Keratinocyte (primary cell): ENCODE data around the gene CDHR3. TPM values are rescaled to one million over a fixed set of nuclear protein-coding genes. Genes with fewer than 3 reads are reported as not detected.

ENCODE experiments used
- DNase-seq: peaks from one replicate; pipeline ENCODE4 v3.0.0-alpha.2; 2011; ENCODE audit warnings: low read depth, missing footprints, low spot score
- FAIRE-seq: peaks from 2 replicates; lab custom pipeline; 2011; peaks lifted over from hg19 to GRCh38; lab: Jason Lieb, UNC
- H2AFZ ChIP-seq: 2 replicates; pipeline ENCODE4 v1.6.0; 2012; ENCODE audit warnings: low read length, control low read depth, inconsistent platforms; ENCODE audit not compliant: control insufficient read depth
- H3K27ac ChIP-seq: 2 replicates; pipeline ENCODE4 v1.5.1; 2011; ENCODE audit warnings: low read length; ENCODE audit not compliant: control insufficient read depth, insufficient read depth
- H3K27me3 ChIP-seq: 3 replicates; pipeline ENCODE4 v1.6.0; 2011; ENCODE audit warnings: low read length; ENCODE audit not compliant: control insufficient read depth, insufficient read depth; ENCODE audit errors: extremely low read depth
- H3K36me3 ChIP-seq, 2 experiments: 2 replicates in 1 of 2; 3 replicates in 1 of 2; pipeline ENCODE4 v1.5.1; 2011; ENCODE audit warnings: low read length in 2 of 2, mild to moderate bottlenecking in 1 of 2; ENCODE audit not compliant: control insufficient read depth in 2 of 2, insufficient read depth in 2 of 2; ENCODE audit errors: extremely low read depth in 1 of 2
- H3K4me1 ChIP-seq: 3 replicates; pipeline ENCODE4 v1.5.1; 2011; ENCODE audit warnings: low read length; ENCODE audit not compliant: control insufficient read depth, insufficient read depth; ENCODE audit errors: extremely low read depth
- H3K4me2 ChIP-seq: 3 replicates; pipeline ENCODE4 v1.6.0; 2011; ENCODE audit warnings: low read depth, low read length; ENCODE audit not compliant: control insufficient read depth, insufficient read depth; ENCODE audit errors: extremely low read depth
- H3K4me3 ChIP-seq, 3 experiments: fragments of 200-600 bp in 1 of 3; sonication (generic) in 1 of 3; 2 replicates in 2 of 3; 3 replicates in 1 of 3; pipeline ENCODE4 v1.5.1; 2011 to 2016; ENCODE audit warnings: low read length in 3 of 3, mild to moderate bottlenecking in 3 of 3, control low read depth in 2 of 3, inconsistent platforms in 1 of 3, low read depth in 1 of 3, mixed read lengths in 1 of 3, mixed run types in 1 of 3, moderate library complexity in 1 of 3; ENCODE audit not compliant: control insufficient read depth in 2 of 3, insufficient read depth in 2 of 3; ENCODE audit errors: extremely low read depth in 1 of 3
- H3K79me2 ChIP-seq: 2 replicates; pipeline ENCODE4 v1.6.0; 2012; ENCODE audit warnings: low read length; ENCODE audit not compliant: control insufficient read depth, insufficient read depth
- H3K9ac ChIP-seq: 3 replicates; pipeline ENCODE4 v1.6.0; 2011; ENCODE audit warnings: low read length; ENCODE audit not compliant: control insufficient read depth, insufficient read depth; ENCODE audit errors: extremely low read depth
- H3K9me1 ChIP-seq: 3 replicates; pipeline ENCODE4 v1.6.0; 2011; ENCODE audit warnings: low read length; ENCODE audit not compliant: control insufficient read depth, insufficient read depth; ENCODE audit errors: extremely low read depth
- H3K9me3 ChIP-seq: 2 replicates; pipeline ENCODE4 v1.5.1; 2012; ENCODE audit warnings: low read depth, low read length; ENCODE audit not compliant: control insufficient read depth
- H4K20me1 ChIP-seq: 3 replicates; pipeline ENCODE4 v1.6.0; 2011; ENCODE audit warnings: low read length; ENCODE audit not compliant: control insufficient read depth, insufficient read depth; ENCODE audit errors: extremely low read depth
- EZH2 ChIP-seq: IDR thresholded peaks from one replicate; pipeline ENCODE4 v1.6.1; 2012; ENCODE audit warnings: inconsistent platforms, mild to moderate bottlenecking, low read length, moderate library complexity
- dilution Hi-C: fragments of 300-500 bp; cut with MboI; formaldehyde crosslinking; loops from one replicate; pipeline ENCODE4 v1.7.0; 2020; ENCODE audit warnings: low sequenced_read_pairs; ENCODE audit not compliant: extremely low pct_ligation_motif_present
- polyA plus RNA-seq, 5 experiments: library from polyadenylated mRNA; depleted of rRNA in 3 of 5; stranded (reverse) in 3 of 5; stranded (forward) in 1 of 5; unstranded in 1 of 5; fragments of >200 nt; gene quantifications; 1 replicate in 1 of 5; 2 replicates in 3 of 5; 3 replicates in 1 of 5; pipeline versions ENCODE4 v1.2.1 to v1.2.3, GENCODE V29; 2011 to 2012; ENCODE audit warnings: missing spikeins in 2 of 5, low read depth in 1 of 5, low replicate concordance in 1 of 5
- TF ChIP-seq, protein P1 (sequence below), 3 experiments: IDR thresholded peaks in 1 of 3; conservative IDR thresholded peaks in 1 of 3; optimal IDR thresholded peaks in 1 of 3; 2 replicates in 2 of 3; 3 replicates in 1 of 3; pipeline versions ENCODE3 to v1.5.1; 2011; ENCODE audit warnings: low read length in 3 of 3, mild to moderate bottlenecking in 3 of 3, moderate library complexity in 2 of 3, control low read depth in 1 of 3, inconsistent platforms in 1 of 3; ENCODE audit not compliant: insufficient read depth in 2 of 3; ENCODE audit errors: extremely low read depth in 1 of 3

CDHR3 gene
- polyA plus RNA-seq, 1 donor (not counting 4 experiments of a cell fraction or from before 2014, with no cell fraction given) = 1.2 TPM

DNA sequence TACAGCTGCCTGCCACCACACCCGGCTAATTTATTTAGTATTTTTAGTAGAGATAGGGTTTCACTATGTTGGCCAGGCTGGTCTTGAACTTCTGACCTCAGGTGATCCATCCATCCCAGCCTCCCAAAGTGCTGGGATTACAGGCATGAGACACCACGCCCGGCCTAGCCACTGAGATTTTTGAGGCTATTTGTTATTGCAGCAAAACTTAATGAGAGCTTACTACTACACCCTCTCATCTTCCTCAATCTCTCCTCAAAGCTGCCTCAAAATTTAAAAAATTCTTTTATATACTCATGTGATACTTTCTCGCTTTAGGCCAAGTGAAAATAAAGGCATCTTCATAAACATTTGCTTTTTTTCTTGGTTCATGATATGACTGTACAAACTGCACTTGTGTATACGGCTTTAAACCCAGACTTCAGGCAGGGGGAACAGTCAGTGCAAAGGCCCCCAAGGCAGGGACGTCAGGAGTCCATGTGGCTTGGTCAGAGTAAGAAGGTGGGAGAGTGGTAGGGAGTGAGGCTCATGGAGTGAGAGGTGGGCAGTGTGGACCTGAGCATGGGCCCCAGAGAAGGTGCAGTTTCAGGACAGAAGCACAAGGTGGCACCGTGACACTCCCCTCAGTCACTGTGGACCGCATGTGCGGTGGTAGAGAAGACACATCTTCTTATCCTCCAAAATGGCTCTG is 93.6 kb downstream of the CDHR3 start:
- H3K4me1 ChIP-seq = peaks cover 44% of the 10 kb centered on the region
- TF ChIP-seq, protein P1, sequence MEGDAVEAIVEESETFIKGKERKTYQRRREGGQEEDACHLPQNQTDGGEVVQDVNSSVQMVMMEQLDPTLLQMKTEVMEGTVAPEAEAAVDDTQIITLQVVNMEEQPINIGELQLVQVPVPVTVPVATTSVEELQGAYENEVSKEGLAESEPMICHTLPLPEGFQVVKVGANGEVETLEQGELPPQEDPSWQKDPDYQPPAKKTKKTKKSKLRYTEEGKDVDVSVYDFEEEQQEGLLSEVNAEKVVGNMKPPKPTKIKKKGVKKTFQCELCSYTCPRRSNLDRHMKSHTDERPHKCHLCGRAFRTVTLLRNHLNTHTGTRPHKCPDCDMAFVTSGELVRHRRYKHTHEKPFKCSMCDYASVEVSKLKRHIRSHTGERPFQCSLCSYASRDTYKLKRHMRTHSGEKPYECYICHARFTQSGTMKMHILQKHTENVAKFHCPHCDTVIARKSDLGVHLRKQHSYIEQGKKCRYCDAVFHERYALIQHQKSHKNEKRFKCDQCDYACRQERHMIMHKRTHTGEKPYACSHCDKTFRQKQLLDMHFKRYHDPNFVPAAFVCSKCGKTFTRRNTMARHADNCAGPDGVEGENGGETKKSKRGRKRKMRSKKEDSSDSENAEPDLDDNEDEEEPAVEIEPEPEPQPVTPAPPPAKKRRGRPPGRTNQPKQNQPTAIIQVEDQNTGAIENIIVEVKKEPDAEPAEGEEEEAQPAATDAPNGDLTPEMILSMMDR (optimal IDR thresholded peaks at IDR 0.05 in 1 of 3, IDR thresholded peaks at IDR 0.05 in 1 of 3, conservative IDR thresholded peaks at IDR 0.05 in 1 of 3; ENCODE audit: extremely low read depth in 1 of 3, insufficient read depth in 2 of 3, low read length in 3 of 3) = peak in 2 of 3 experiments; percentile 89 to 94
- no peak for TF ChIP-seq EZH2

DNA sequence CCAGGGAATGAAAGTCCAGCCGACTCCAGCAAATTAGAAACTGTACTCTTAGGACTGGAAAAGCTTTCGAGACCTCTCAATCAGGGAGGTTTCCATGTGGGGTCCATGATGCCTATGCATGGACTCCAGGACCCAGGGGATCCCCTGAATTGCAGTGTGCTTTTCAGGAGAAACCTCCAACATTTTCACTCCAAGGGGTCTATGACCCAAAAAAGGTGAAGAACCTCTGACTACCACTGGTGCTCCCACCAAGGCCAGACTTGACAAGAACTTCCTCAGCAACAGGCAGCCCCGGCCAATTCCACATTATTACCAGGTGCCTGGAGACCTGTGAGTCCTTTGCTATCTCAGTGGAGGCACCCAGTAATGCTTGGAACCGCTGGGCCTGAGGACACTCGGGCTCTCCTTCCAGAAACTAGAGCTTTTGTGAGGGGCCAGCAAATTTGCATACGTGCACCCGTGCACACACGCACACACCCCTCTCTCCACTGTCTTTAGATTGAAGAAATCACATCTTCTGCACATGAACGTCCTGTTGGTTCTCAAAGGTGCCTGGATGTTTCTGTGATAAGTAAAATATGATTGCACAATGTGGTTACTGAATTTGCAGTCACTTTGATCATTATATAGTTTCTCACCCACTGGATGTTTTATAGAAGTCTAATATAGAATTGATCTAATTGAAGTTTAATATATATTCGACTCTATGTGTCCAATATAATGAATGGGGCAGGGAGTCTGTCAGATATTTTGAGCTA is 94.3 kb downstream of the CDHR3 start:
- H3K27me3 ChIP-seq = no peaks in the 10 kb centered on the region
- no peak overlapping the region for H3K4me3 ChIP-seq
- no peak for FAIRE-seq
- TF ChIP-seq EZH2 = no peak
- TF ChIP-seq, protein P1 (optimal IDR thresholded peaks at IDR 0.05 in 1 of 3, IDR thresholded peaks at IDR 0.05 in 1 of 3, conservative IDR thresholded peaks at IDR 0.05 in 1 of 3; ENCODE audit: extremely low read depth in 1 of 3, insufficient read depth in 2 of 3, low read length in 3 of 3) = no peak
- no peak overlapping the region for H3K9ac ChIP-seq
- no peak for DNase-seq
- no peaks in the 10 kb centered on the region for H4K20me1 ChIP-seq
- no peak overlapping the region for H3K27ac ChIP-seq
- no peaks in the 10 kb centered on the region for H3K9me1 ChIP-seq
- dilution Hi-C loops = no loop called here
- peaks cover 49% of the 10 kb centered on the region for H3K4me1 ChIP-seq
- no peaks in the 10 kb centered on the region for H3K9me3 ChIP-seq
- no peak overlapping the region for H3K4me2 ChIP-seq
- H3K79me2 ChIP-seq = no peaks in the 10 kb centered on the region
- no peaks in the 10 kb centered on the region for H3K36me3 ChIP-seq
- H2AFZ ChIP-seq = peak overlapping the region; percentile 59

More for the DNA sequence above, 93.6 kb downstream of the CDHR3 start:
- no peaks in the 10 kb centered on the region for H3K9me3 ChIP-seq
- DNase-seq (no peak), FAIRE-seq (peak; percentile 84)
- no peaks in the 10 kb centered on the region for H3K79me2 ChIP-seq
- dilution Hi-C loops = no loop called here
- no peaks in the 10 kb centered on the region for H3K36me3 ChIP-seq
- H3K9ac ChIP-seq = no peak overlapping the region
- H3K27me3 ChIP-seq = no peaks in the 10 kb centered on the region
- no peak overlapping the region for H3K27ac ChIP-seq
- no peaks in the 10 kb centered on the region for H3K9me1 ChIP-seq
- H3K4me3 ChIP-seq = no peak overlapping the region
- H2AFZ ChIP-seq = peak overlapping the region; percentile 59
- no peak overlapping the region for H3K4me2 ChIP-seq
- H4K20me1 ChIP-seq = no peaks in the 10 kb centered on the region
